Activated CD8-positive, alpha-beta memory T cell treated with anti-CD3 and anti-CD28 coated beads, Interleukin-2, amount 50 U/mL, for 48 hours (primary cell): ENCODE data around the gene LCA5.
"Not testable (repeated sequence)": the region's sequence is repeated elsewhere in the genome, so short reads cannot be mapped to it uniquely, and the experiment has no call there.

Experiments used
- DNase-seq: peaks from one replicate; pipeline ENCODE4 v3.0.0-alpha.2; 2020

The LCA5 gene

DNA sequence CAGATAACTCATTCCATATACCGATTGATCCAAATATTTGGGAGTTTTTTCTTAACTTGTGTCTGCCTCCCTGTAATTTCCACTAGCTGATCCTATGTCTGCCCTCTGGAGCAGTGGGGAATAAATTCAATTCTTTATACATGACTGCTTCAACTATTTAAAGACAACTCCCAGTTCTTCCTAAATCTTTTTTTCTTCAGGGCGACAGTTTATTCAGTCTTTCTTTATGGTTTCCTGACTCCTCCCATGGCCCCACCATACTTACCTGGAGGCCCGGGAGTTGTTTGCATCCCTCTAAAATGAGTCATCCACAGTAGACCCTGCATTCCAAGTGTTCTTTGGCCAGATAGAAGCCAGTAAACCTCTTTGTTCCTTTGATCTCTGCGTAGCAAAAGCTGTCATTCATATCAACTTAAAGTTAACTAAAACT lies 73.6 kb downstream of the LCA5 start:
- no peak for DNase-seq

- DNase-seq, result no peak
These were observed 76.0 kb downstream of the LCA5 start for GRCh38 chr6:79461205-79461604.

DNA sequence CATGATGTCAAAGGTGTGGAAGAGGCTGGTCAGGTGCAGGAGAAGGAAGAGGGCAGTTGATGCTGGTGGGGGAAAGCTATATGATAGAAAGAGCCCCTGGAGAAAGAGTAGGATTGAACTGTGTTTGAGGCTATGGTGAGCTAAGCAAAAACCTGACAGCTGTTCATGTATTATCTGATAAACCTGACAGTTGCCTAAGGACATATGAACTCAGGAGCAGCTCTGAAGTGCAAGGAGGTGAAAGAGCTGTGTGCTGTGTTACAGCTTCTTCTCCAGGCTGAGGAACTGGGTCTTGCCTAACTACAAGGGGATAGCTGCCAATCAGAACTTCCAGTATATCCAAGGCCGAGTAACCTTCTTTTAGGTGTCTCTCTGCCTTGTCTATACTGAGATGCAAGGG lies 81.8 kb downstream of the LCA5 start:
- DNase-seq, result no peak

- no peak for DNase-seq
These were observed 83.6 kb downstream of the LCA5 start for GRCh38 chr6:79453558-79454042.

- no peak for DNase-seq
These were observed 86.2 kb downstream of the LCA5 start for GRCh38 chr6:79450984-79451383.

- no peak for DNase-seq
These were observed 91.2 kb downstream of the LCA5 start for GRCh38 chr6:79446006-79446405.

GRCh38 chr6:79443876-79444275 lies 93.4 kb downstream of the LCA5 start:
- not testable (repeated sequence) for DNase-seq

- DNase-seq, result no peak
These were observed 96.0 kb downstream of the LCA5 start for GRCh38 chr6:79441192-79441591.

- no peak for DNase-seq
These were observed 96.6 kb downstream of the LCA5 start for GRCh38 chr6:79440598-79440997.

DNA sequence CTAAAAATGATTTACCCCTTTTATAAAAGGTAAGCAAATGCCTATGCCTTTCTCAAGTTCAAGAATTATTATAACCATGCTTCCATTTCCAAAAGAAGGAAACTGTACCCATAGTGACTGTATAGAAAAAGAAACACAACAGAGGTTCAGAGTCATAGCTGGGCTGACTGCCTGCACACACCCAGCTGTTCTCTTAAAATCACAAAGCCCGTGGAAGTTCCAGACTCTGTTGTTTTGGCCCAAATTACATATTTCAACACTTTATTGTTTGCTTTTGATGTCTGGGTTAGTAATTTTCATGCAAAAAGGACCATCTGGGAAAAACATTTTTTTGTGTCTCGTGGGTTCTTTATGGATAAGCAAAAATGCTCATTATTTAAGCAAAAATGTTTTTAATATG lies 99.2 kb downstream of the LCA5 start:
- DNase-seq, result no peak

DNA sequence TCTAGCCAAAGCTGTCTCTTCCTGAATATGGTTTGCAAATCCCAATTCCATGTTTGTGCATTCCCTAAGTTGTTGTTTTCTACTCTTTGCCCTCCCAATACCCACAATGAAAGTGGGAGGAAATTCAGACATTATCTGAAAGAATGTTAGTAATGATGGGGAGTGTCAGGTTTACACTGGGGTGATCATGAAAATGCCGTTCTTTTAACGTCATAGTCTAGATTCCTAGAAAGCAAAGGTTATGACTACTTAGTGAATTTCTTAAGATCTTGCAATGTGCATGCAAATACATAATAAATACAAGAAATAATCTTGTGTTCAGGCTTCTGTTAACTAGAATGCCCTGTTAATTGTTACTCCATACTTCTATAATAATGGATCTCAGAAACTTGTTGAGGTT lies 101.0 kb downstream of the LCA5 start:
- DNase-seq, result no peak

DNA sequence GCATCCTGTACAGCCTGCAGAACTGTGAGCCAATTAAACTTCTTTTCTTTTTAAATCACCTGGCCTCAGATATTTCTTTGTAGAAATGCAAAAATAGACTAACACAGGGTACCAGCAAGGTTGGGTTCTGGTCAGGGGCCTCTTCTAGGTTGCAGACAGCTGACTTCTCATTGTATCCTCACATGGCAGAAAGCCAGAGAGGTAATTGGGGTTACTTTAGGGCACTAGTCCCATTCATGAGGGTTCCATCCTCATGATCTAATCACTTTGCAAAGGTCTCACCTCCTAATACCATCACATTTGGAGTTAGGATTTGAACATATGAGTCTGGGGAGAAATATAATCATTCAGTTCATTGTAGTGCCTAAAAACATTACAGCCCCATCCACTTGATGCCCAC lies 101.5 kb downstream of the LCA5 start:
- DNase-seq, result no peak
